Measurements from ENCODE around the gene UNC80.

UNC80 gene

GRCh38 chr2:209771474-209772289 is at the start of gene UNC80:
TSS of gene UNC80 (plus strand) at chr2:209771832. CDS start at chr2:209772073, 241 bp downstream.
- POLR2A ChIA-PET, result no interaction called here
- CTCF ChIA-PET, result no interaction called here
- TF ChIP-seq, protein P1, sequence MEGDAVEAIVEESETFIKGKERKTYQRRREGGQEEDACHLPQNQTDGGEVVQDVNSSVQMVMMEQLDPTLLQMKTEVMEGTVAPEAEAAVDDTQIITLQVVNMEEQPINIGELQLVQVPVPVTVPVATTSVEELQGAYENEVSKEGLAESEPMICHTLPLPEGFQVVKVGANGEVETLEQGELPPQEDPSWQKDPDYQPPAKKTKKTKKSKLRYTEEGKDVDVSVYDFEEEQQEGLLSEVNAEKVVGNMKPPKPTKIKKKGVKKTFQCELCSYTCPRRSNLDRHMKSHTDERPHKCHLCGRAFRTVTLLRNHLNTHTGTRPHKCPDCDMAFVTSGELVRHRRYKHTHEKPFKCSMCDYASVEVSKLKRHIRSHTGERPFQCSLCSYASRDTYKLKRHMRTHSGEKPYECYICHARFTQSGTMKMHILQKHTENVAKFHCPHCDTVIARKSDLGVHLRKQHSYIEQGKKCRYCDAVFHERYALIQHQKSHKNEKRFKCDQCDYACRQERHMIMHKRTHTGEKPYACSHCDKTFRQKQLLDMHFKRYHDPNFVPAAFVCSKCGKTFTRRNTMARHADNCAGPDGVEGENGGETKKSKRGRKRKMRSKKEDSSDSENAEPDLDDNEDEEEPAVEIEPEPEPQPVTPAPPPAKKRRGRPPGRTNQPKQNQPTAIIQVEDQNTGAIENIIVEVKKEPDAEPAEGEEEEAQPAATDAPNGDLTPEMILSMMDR (IDR thresholded peaks at IDR 0.05; ENCODE audit: control extremely low read depth, extremely low read depth, low read depth, missing control alignments), result no peak
- peak; percentile 43 for DNase-seq (ENCODE audit: extremely low spot score)

DNA sequence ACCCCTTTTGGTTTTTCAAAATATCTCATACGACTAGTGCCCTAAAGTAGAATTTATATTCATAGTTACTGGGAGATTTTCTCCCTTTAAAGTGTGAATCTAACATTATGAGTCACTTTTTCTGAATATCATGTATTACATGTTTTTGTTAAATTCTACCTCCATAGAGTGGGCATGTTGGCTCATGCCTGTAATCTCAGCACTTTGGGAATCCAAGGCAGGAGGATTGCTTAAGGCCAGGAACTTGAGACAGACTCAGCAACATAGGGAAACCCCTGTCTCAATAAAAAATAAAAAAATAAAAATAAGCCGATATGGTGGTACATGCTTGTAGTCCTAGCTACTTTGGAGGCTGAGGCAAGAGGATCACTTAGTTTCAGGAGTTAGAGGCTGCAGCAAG is 45.3 kb upstream of the UNC80 start:
- TF ChIP-seq, protein P1 (IDR thresholded peaks at IDR 0.05; ENCODE audit: control extremely low read depth, extremely low read depth, low read depth, missing control alignments), result no peak
- ChIA-PET POLR2A (no interaction called here), CTCF (no interaction called here)
- no peak for DNase-seq (ENCODE audit: extremely low spot score)

- TF ChIP-seq, protein P1 (IDR thresholded peaks at IDR 0.05; ENCODE audit: control extremely low read depth, extremely low read depth, low read depth, missing control alignments), result no peak
- ChIA-PET POLR2A (no interaction called here), CTCF (interaction anchor here (1.6 kb wide), 1 partner anchor 11 kb away, joined by 3 read pairs; no protein-coding TSS in a partner anchor)
- no peak for DNase-seq (ENCODE audit: extremely low spot score)
Observed at GRCh38 chr2:209727077-209727476, 44.6 kb upstream of the UNC80 start.

DNA sequence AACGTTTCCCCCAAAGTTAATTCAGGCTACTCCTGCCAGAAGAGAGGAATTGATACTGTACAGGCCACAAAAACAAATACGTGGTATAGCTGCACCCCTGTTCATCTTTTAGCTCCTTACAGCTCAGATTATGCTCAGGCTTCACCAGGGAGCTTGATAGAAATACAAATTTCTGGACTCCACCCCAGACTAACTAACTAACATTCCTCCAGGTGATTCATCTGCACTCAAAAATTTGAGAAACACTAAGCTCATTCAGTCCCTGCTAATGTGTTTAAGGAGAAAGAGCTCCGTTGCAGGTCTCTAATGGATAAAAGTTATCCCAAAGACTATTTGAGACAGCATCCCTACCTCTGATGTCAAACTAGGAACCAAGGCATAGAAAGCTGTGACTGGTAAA is 36.8 kb upstream of the UNC80 start:
- POLR2A ChIA-PET, result no interaction called here
- CTCF ChIA-PET, result interaction anchor here (2.0 kb wide), 1 partner anchor 10 kb away, joined by 4 read pairs; no protein-coding TSS in a partner anchor
- TF ChIP-seq, protein P1 (IDR thresholded peaks at IDR 0.05; ENCODE audit: control extremely low read depth, extremely low read depth, low read depth, missing control alignments), result no peak
- no peak for DNase-seq (ENCODE audit: extremely low spot score)

DNA sequence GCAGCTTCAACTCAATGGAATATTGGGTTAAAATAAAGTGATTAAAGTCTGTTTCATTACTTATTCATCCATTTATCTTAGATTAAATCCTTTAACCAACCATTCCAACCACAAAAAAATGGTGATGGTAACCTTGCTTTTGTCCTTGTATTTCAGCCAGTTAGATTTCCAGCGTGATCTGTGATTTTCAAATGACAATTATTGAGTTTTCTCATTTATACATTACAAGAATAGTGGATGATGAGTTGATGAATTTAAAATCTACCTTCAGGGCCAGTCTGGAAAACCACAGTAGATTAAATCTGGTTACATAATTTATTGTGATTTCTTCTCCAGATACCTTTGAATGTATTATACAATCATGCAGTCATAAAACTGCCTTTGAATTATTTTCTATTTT is 29.7 kb upstream of the UNC80 start:
- ChIA-PET CTCF (interaction anchor here (1.2 kb wide), 2 partner anchors 13 to 17 kb away, joined by 3 read pairs; no protein-coding TSS in a partner anchor), POLR2A (no interaction called here)
- TF ChIP-seq, protein P1 (IDR thresholded peaks at IDR 0.05; ENCODE audit: control extremely low read depth, extremely low read depth, low read depth, missing control alignments), result no peak
- no peak for DNase-seq (ENCODE audit: extremely low spot score)

GRCh38 chr2:209753020-209753419 is 18.6 kb upstream of the UNC80 start:
- TF ChIP-seq, protein P1 (IDR thresholded peaks at IDR 0.05; ENCODE audit: control extremely low read depth, extremely low read depth, low read depth, missing control alignments), result no peak
- ChIA-PET POLR2A (no interaction called here), CTCF (interaction anchor here (0.7 to 1.5 kb wide), 2 partner anchors 12 to 80 kb away, joined by 4 to 5 read pairs; no protein-coding TSS in a partner anchor)
- DNase-seq (ENCODE audit: extremely low spot score), result no peak
